AG04449 (cell line): Measurements from ENCODE around the gene WRAP73.

Experiments
- CTCF ChIA-PET: fragments of 350-600 bp; formaldehyde crosslinking; extraction: SDS; loops from one replicate; lab custom pipeline; 2021; ENCODE audit warnings: antibody characterized with exemption; lab: Yijun Ruan, JAX
- POLR2A ChIA-PET: fragments of 400-600, 350-600 bp; formaldehyde crosslinking; extraction: SDS; loops from one replicate; lab custom pipeline; 2020; ENCODE audit warnings: antibody characterized with exemption, inconsistent platforms; lab: Yijun Ruan, JAX
- DNase-seq: peaks from one replicate; pipeline ENCODE4 v3.0.0-alpha.2; 2010; ENCODE audit warnings: low read depth, low spot score
- H3K4me3 ChIP-seq: 2 replicates; pipeline ENCODE4 v1.5.1; 2011; ENCODE audit warnings: low read depth, mild to moderate bottlenecking, control low read depth, low read length
- CTCF ChIP-seq: IDR thresholded peaks from one replicate; pipeline ENCODE4 v1.5.1; 2011; ENCODE audit warnings: mild to moderate bottlenecking, moderate library complexity, low read length, control low read depth, inconsistent platforms; ENCODE audit not compliant: insufficient read depth; ENCODE audit errors: missing control alignments

Gene WRAP73

GRCh38 chr1:3631320-3632260 lies 18.3 kb downstream of the WRAP73 start:
- POLR2A ChIA-PET, result no interaction called here
- CTCF ChIA-PET, result interaction anchor here (1.6 to 7.0 kb wide), 2 partner anchors 12 to 179 kb away, joined by 5 to 43 read pairs; no protein-coding TSS in a partner anchor
- DNase-seq, result no peak

GRCh38 chr1:3630914-3631313 lies 19.0 kb downstream of the WRAP73 start:
- POLR2A ChIA-PET, result no interaction called here
- DNase-seq, result no peak
- CTCF ChIA-PET, result interaction anchor here (1.0 to 7.0 kb wide), 3 partner anchors 11 to 140 kb away, joined by 3 to 43 read pairs (median 5); no protein-coding TSS in a partner anchor
- H3K4me3 ChIP-seq, result no peak overlapping the region
- TF ChIP-seq CTCF, result no peak

More at GRCh38 chr1:3631320-3632260, 18.3 kb downstream of the WRAP73 start:
- no peak for TF ChIP-seq CTCF
- H3K4me3 ChIP-seq, result no peak overlapping the region

GRCh38 chr1:3630161-3630611 lies 19.7 kb downstream of the WRAP73 start:
- no peak overlapping the region for H3K4me3 ChIP-seq
- CTCF ChIA-PET, result interaction anchor here (1.0 to 7.0 kb wide), 6 partner anchors 10 to 177 kb away, joined by 3 to 43 read pairs (median 4); partner anchors contain the start of gene WRAP73
- POLR2A ChIA-PET, result interaction anchor here (1.0 kb wide), 1 partner anchor 19 kb away, joined by 3 read pairs; no protein-coding TSS in a partner anchor
- no peak for DNase-seq
- TF ChIP-seq CTCF, result no peak

- POLR2A ChIA-PET, result interaction anchor here (1.0 kb wide), 1 partner anchor 20 kb away, joined by 3 read pairs; no protein-coding TSS in a partner anchor
- no peak for DNase-seq
Observed at GRCh38 chr1:3629561-3630160, 20.2 kb downstream of the WRAP73 start.

GRCh38 chr1:3628445-3628844 lies 21.5 kb downstream of the WRAP73 start:
- no peak for DNase-seq
- POLR2A ChIA-PET, result no interaction called here
- CTCF ChIA-PET, result interaction anchor here (0.8 to 7.0 kb wide), 7 partner anchors 9 to 175 kb away, joined by 3 to 43 read pairs (median 4); partner anchors contain the start of gene WRAP73
- no peak overlapping the region for H3K4me3 ChIP-seq
- TF ChIP-seq CTCF, result no peak

More at GRCh38 chr1:3629561-3630160, 20.2 kb downstream of the WRAP73 start:
- TF ChIP-seq CTCF, result no peak
- CTCF ChIA-PET, result interaction anchor here (1.0 to 7.0 kb wide), 7 partner anchors 10 to 177 kb away, joined by 3 to 43 read pairs (median 4); partner anchors contain the start of gene WRAP73
- no peak overlapping the region for H3K4me3 ChIP-seq
